Measurements from ENCODE around the gene IPO9.

Gene IPO9

DNA sequence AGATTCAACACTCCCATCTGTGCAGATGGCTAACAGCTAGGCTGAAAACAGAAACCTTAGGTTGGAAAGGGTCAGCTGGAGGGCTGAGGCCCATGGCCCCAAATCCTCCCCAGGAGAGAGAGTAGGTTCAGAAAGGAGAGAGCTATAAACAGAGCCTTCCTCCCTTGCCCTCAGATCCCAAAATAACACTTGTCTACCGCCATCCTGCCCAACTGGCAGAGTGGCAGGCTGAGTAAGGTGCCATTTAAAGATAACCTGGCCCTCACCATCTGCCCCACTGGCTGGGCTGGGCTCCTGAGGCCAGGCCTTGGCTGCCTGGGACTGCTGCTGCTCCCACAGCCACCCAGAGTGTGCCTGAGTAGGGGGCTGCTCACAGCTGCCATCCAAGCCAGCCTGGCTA, 55.5 kb downstream of the IPO9 start:
- TF ChIP-seq, protein P1, sequence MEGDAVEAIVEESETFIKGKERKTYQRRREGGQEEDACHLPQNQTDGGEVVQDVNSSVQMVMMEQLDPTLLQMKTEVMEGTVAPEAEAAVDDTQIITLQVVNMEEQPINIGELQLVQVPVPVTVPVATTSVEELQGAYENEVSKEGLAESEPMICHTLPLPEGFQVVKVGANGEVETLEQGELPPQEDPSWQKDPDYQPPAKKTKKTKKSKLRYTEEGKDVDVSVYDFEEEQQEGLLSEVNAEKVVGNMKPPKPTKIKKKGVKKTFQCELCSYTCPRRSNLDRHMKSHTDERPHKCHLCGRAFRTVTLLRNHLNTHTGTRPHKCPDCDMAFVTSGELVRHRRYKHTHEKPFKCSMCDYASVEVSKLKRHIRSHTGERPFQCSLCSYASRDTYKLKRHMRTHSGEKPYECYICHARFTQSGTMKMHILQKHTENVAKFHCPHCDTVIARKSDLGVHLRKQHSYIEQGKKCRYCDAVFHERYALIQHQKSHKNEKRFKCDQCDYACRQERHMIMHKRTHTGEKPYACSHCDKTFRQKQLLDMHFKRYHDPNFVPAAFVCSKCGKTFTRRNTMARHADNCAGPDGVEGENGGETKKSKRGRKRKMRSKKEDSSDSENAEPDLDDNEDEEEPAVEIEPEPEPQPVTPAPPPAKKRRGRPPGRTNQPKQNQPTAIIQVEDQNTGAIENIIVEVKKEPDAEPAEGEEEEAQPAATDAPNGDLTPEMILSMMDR (IDR thresholded peaks at IDR 0.05; ENCODE audit: low read depth, low read length, missing control alignments), result no peak
- DNase-seq (ENCODE audit: extremely low read depth, low read depth), result no peak
- no peak overlapping the region for H3K4me3 ChIP-seq (replicated peaks; ENCODE audit: low read depth, low read length)

DNA sequence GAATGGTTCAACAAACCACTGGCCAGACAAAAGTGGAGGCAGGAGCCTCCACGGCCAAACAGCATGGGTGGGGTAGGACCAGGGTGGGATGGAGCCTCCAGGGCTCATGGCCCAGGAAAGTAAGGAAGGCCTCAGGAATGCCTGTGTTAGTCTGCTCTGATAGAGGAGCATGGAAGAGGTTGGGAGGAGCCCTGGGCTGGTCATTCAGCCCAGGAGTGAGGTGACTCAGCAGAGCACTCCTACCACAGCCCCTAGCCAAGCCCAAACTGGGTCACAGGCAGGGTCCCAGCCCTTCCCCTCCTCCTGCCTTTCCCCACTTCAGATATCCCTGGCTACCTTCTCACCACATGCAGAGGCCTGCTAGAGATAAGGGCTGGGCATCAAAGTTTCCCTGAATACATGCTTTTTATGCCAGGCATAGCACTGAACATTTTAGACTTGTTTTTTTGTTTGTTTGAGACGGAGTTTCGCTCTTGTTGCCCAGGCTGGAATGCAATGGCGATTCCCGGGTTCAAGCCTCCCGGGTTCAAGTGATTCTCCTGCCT, 56.6 kb downstream of the IPO9 start:
- TF ChIP-seq, protein P1 (IDR thresholded peaks at IDR 0.05; ENCODE audit: low read depth, low read length, missing control alignments), result no peak
- DNase-seq (ENCODE audit: extremely low read depth, low read depth), result no peak
- H3K4me3 ChIP-seq (replicated peaks; ENCODE audit: low read depth, low read length), result no peak overlapping the region

DNA sequence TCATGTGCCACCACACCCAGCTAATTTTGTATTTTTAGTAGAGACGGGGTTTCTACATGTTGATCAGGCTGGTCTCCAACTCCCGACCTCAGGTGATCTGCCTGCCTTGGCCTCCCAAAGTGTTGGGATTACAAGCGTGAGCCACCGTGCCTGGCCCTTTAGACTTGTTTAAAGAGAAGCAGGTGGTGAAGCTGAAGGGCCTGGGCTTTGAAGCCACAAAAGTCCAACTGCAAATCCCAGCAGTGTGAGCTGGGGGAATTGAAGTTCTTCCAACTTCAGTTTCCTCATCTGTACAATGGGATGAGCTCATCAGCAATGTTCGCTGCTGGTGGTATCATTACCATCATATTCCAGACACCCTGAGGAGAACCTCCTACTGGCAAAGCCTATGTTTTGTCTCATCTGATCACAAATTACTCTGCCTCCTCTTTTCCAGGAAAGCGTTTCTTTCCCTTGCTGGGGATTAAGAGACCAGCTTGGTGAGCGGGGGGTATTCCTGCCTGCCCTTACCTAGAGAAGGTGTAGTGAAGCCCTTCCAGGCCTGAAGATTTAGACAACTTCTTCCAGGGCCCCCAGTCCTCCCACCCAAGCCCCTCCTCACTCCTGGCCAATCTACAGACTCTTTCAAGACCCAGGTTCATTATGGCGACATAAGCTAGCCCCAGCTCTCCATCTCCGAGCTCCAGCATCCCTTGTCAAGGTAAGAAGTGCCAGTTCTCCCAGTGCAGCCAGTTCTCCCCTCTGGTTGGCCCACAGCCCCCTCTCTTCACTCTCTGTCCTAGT, 57.3 kb downstream of the IPO9 start:
- TF ChIP-seq, protein P1 (IDR thresholded peaks at IDR 0.05; ENCODE audit: low read depth, low read length, missing control alignments), result no peak
- no peak for DNase-seq (ENCODE audit: extremely low read depth, low read depth)
- no peak overlapping the region for H3K4me3 ChIP-seq (replicated peaks; ENCODE audit: low read depth, low read length)

DNA sequence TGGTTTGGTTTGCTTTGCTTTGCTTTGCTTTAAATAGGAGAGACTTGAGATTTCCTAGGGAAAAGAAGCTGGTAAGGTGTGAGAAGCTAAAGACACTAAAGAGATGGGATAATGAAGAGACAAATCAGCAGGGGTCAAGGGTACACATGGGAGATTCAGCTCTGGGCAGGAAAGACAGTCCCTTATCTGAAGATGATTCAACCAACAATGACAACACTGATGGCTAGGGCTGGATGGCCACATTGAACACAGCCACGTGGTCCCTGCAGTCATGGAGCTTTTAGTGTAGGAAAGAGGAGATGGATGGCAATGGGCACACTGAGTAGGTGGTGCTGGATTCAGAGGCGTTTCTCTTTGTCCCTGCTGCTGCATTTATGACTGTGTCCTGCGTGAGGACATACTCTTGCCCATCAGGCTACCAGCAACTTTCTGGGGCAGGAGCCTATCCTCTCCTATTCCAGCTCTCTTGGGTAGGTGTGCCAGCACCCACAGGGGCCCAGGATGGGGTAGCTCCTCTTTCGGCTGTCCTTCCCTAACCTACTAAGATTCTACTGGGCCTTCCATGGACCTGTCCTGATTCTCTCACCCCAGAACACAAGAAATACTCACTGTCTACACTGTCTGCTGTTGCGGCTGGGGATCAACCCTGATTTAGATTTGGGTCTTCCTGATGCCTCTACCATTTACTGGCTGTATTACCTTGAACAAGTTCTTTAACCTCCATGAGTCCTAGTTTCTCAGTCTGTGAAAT, 58.3 kb downstream of the IPO9 start:
- DNase-seq (ENCODE audit: extremely low read depth, low read depth), result no peak
- H3K4me3 ChIP-seq (replicated peaks; ENCODE audit: low read depth, low read length), result no peak overlapping the region
- TF ChIP-seq, protein P1 (IDR thresholded peaks at IDR 0.05; ENCODE audit: low read depth, low read length, missing control alignments), result no peak

DNA sequence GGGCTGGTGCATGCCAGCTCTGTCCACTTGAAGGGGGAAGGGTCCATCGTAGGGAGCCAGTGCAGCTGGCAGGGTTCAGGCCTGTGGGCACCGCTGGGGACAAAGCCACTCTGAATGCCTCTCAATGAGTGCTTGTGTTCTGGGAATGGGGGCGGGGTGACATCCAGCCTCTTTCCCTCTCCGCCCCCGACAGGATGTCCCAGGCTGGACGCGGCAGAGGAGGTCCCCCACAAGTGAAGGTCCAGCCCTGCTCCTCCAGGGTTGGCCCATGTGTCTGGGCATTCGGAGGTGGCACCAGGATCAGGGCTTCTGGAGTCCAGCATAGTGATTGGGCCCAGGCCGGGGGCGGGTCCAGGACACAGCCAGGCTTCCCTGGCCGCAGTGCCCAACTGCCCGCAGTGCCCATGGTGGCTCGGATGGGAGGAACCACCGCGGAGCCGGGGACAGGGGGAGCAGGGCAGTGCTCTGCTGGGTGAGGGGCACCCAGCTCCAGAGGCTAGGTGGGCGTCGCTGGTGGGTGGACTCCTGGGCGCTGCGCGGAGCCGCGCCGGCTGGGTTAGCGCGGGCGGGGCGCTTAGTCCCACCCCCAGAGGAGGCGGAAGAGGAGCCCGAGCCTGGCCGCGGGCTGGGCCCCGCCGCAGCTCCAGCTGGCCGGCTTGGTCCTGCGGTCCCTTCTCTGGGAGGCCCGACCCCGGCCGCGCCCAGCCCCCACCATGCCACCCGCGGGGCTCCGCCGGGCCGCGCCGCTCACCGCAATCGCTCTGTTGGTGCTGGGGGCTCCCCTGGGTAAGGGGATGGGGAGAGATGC, 59.5 kb downstream of the IPO9 start, which contains the start of gene SHISA4:
SHISA4 (plus strand) TSS at position 617 of the 808 bp plus-strand sequence; CDS start at position 714, 97 bp downstream.
- H3K4me3 ChIP-seq (replicated peaks; ENCODE audit: low read depth, low read length), result peak within 1 kb of the TSS; percentile 54
- DNase-seq (ENCODE audit: extremely low read depth, low read depth), result no peak
- TF ChIP-seq, protein P1 (IDR thresholded peaks at IDR 0.05; ENCODE audit: low read depth, low read length, missing control alignments), result no peak
